Keratinocyte (primary cell): ENCODE data around the gene LRBA. TPM values are rescaled to one million over a fixed set of nuclear protein-coding genes. Genes with fewer than 3 reads are reported as not detected.

ENCODE experiments used
- DNase-seq: peaks from one replicate; pipeline ENCODE4 v3.0.0-alpha.2; 2011; ENCODE audit warnings: low read depth, missing footprints, low spot score
- FAIRE-seq: peaks from 2 replicates; lab custom pipeline; 2011; peaks lifted over from hg19 to GRCh38; lab: Jason Lieb, UNC
- H2AFZ ChIP-seq: 2 replicates; pipeline ENCODE4 v1.6.0; 2012; ENCODE audit warnings: low read length, control low read depth, inconsistent platforms; ENCODE audit not compliant: control insufficient read depth
- H3K27ac ChIP-seq: 2 replicates; pipeline ENCODE4 v1.5.1; 2011; ENCODE audit warnings: low read length; ENCODE audit not compliant: control insufficient read depth, insufficient read depth
- H3K27me3 ChIP-seq: 3 replicates; pipeline ENCODE4 v1.6.0; 2011; ENCODE audit warnings: low read length; ENCODE audit not compliant: control insufficient read depth, insufficient read depth; ENCODE audit errors: extremely low read depth
- H3K36me3 ChIP-seq, 2 experiments: 2 replicates in 1 of 2; 3 replicates in 1 of 2; pipeline ENCODE4 v1.5.1; 2011; ENCODE audit warnings: low read length in 2 of 2, mild to moderate bottlenecking in 1 of 2; ENCODE audit not compliant: control insufficient read depth in 2 of 2, insufficient read depth in 2 of 2; ENCODE audit errors: extremely low read depth in 1 of 2
- H3K4me1 ChIP-seq: 3 replicates; pipeline ENCODE4 v1.5.1; 2011; ENCODE audit warnings: low read length; ENCODE audit not compliant: control insufficient read depth, insufficient read depth; ENCODE audit errors: extremely low read depth
- H3K4me2 ChIP-seq: 3 replicates; pipeline ENCODE4 v1.6.0; 2011; ENCODE audit warnings: low read depth, low read length; ENCODE audit not compliant: control insufficient read depth, insufficient read depth; ENCODE audit errors: extremely low read depth
- H3K4me3 ChIP-seq, 3 experiments: fragments of 200-600 bp in 1 of 3; sonication (generic) in 1 of 3; 2 replicates in 2 of 3; 3 replicates in 1 of 3; pipeline ENCODE4 v1.5.1; 2011 to 2016; ENCODE audit warnings: low read length in 3 of 3, mild to moderate bottlenecking in 3 of 3, control low read depth in 2 of 3, inconsistent platforms in 1 of 3, low read depth in 1 of 3, mixed read lengths in 1 of 3, mixed run types in 1 of 3, moderate library complexity in 1 of 3; ENCODE audit not compliant: control insufficient read depth in 2 of 3, insufficient read depth in 2 of 3; ENCODE audit errors: extremely low read depth in 1 of 3
- H3K79me2 ChIP-seq: 2 replicates; pipeline ENCODE4 v1.6.0; 2012; ENCODE audit warnings: low read length; ENCODE audit not compliant: control insufficient read depth, insufficient read depth
- H3K9ac ChIP-seq: 3 replicates; pipeline ENCODE4 v1.6.0; 2011; ENCODE audit warnings: low read length; ENCODE audit not compliant: control insufficient read depth, insufficient read depth; ENCODE audit errors: extremely low read depth
- H3K9me1 ChIP-seq: 3 replicates; pipeline ENCODE4 v1.6.0; 2011; ENCODE audit warnings: low read length; ENCODE audit not compliant: control insufficient read depth, insufficient read depth; ENCODE audit errors: extremely low read depth
- H3K9me3 ChIP-seq: 2 replicates; pipeline ENCODE4 v1.5.1; 2012; ENCODE audit warnings: low read depth, low read length; ENCODE audit not compliant: control insufficient read depth
- H4K20me1 ChIP-seq: 3 replicates; pipeline ENCODE4 v1.6.0; 2011; ENCODE audit warnings: low read length; ENCODE audit not compliant: control insufficient read depth, insufficient read depth; ENCODE audit errors: extremely low read depth
- CTCF ChIP-seq, 3 experiments: IDR thresholded peaks in 1 of 3; conservative IDR thresholded peaks in 1 of 3; optimal IDR thresholded peaks in 1 of 3; 2 replicates in 2 of 3; 3 replicates in 1 of 3; pipeline versions ENCODE3 to v1.5.1; 2011; ENCODE audit warnings: low read length in 3 of 3, mild to moderate bottlenecking in 3 of 3, moderate library complexity in 2 of 3, control low read depth in 1 of 3, inconsistent platforms in 1 of 3; ENCODE audit not compliant: insufficient read depth in 2 of 3; ENCODE audit errors: extremely low read depth in 1 of 3
- EZH2 ChIP-seq: IDR thresholded peaks from one replicate; pipeline ENCODE4 v1.6.1; 2012; ENCODE audit warnings: inconsistent platforms, mild to moderate bottlenecking, low read length, moderate library complexity
- dilution Hi-C: fragments of 300-500 bp; cut with MboI; formaldehyde crosslinking; loops from one replicate; pipeline ENCODE4 v1.7.0; 2020; ENCODE audit warnings: low sequenced_read_pairs; ENCODE audit not compliant: extremely low pct_ligation_motif_present
- polyA plus RNA-seq, 5 experiments: library from polyadenylated mRNA; depleted of rRNA in 3 of 5; stranded (reverse) in 3 of 5; stranded (forward) in 1 of 5; unstranded in 1 of 5; fragments of >200 nt; gene quantifications; 1 replicate in 1 of 5; 2 replicates in 3 of 5; 3 replicates in 1 of 5; pipeline versions ENCODE4 v1.2.1 to v1.2.3, GENCODE V29; 2011 to 2012; ENCODE audit warnings: missing spikeins in 2 of 5, low read depth in 1 of 5, low replicate concordance in 1 of 5

LRBA gene
- polyA plus RNA-seq, 1 donor (not counting 4 experiments of a cell fraction or from before 2014, with no cell fraction given): 35.6 TPM

GRCh38 chr4:150497612-150498011, 517.5 kb downstream of the LRBA start:
- Histone ChIP-seq H3K9me3 (no peaks in the 10 kb centered on the region), H3K36me3 (no peaks in the 10 kb centered on the region), H3K27me3 (no peaks in the 10 kb centered on the region), H3K9ac (no peak overlapping the region), H3K4me2 (no peak overlapping the region), H4K20me1 (no peaks in the 10 kb centered on the region), H3K4me3 (no peak overlapping the region), H3K4me1 (peaks cover 11% of the 10 kb centered on the region), H3K79me2 (no peaks in the 10 kb centered on the region), H3K27ac (no peak overlapping the region), H2AFZ (no peak overlapping the region), H3K9me1 (no peaks in the 10 kb centered on the region)
- dilution Hi-C loops: no loop called here
- no peak for FAIRE-seq
- TF ChIP-seq CTCF (optimal IDR thresholded peaks at IDR 0.05 in 1 of 3, IDR thresholded peaks at IDR 0.05 in 1 of 3, conservative IDR thresholded peaks at IDR 0.05 in 1 of 3; ENCODE audit: extremely low read depth in 1 of 3, insufficient read depth in 2 of 3, low read length in 3 of 3) (no peak), EZH2 (no peak)
- no peak for DNase-seq

GRCh38 chr4:150495550-150495949, 519.5 kb downstream of the LRBA start:
- DNase-seq: no peak
- dilution Hi-C loops: no loop called here
- no peaks in the 10 kb centered on the region for H3K9me3 ChIP-seq
- no peaks in the 10 kb centered on the region for H3K9me1 ChIP-seq
- H3K4me2 ChIP-seq: no peak overlapping the region
- no peaks in the 10 kb centered on the region for H3K79me2 ChIP-seq
- no peak overlapping the region for H3K9ac ChIP-seq
- no peak overlapping the region for H3K27ac ChIP-seq
- H3K36me3 ChIP-seq: no peaks in the 10 kb centered on the region
- H2AFZ ChIP-seq: no peak overlapping the region
- no peak overlapping the region for H3K4me3 ChIP-seq
- H4K20me1 ChIP-seq: no peaks in the 10 kb centered on the region
- H3K27me3 ChIP-seq: no peaks in the 10 kb centered on the region
- no peak for FAIRE-seq
- H3K4me1 ChIP-seq: peaks cover 11% of the 10 kb centered on the region
- TF ChIP-seq EZH2 (no peak), CTCF (optimal IDR thresholded peaks at IDR 0.05 in 1 of 3, IDR thresholded peaks at IDR 0.05 in 1 of 3, conservative IDR thresholded peaks at IDR 0.05 in 1 of 3; ENCODE audit: extremely low read depth in 1 of 3, insufficient read depth in 2 of 3, low read length in 3 of 3) (no peak)
